Vagina (tissue), 2 donors: Measurements from ENCODE around the gene TMEM215.

Experiments
- CTCF ChIP-seq, 3 experiments: fragments of 450-650 bp in 2 of 3; fragments of 200-600 bp in 1 of 3; sonication (generic) in 1 of 3; IDR thresholded peaks; one replicate each; pipeline ENCODE4 v1.5.1; 2017 to 2019; ENCODE audit warnings: antibody characterized with exemption in 3 of 3, mild to moderate bottlenecking in 2 of 3, moderate library complexity in 2 of 3
- POLR2A ChIP-seq, 2 donors: fragments of 450-650 bp; IDR thresholded peaks; one replicate each; pipeline ENCODE4 v1.6.1; 2017; ENCODE audit warnings: antibody characterized with exemption in 2 of 2, mild to moderate bottlenecking in 2 of 2, moderate library complexity in 2 of 2
- POLR2AphosphoS5 ChIP-seq, 2 donors: sonication (generic); formaldehyde crosslinking; IDR thresholded peaks; one replicate each; pipeline ENCODE4 v1.9.0; 2017; ENCODE audit warnings: antibody characterized with exemption in 2 of 2, mild to moderate bottlenecking in 2 of 2, low read depth in 1 of 2; ENCODE audit not compliant: insufficient read depth in 1 of 2

GRCh38 chr9:32775283-32775682, 8.1 kb upstream of the TMEM215 start:
- TF ChIP-seq CTCF (IDR thresholded peaks at IDR 0.05) (no peak), POLR2AphosphoS5 (IDR thresholded peaks at IDR 0.05; ENCODE audit: insufficient read depth in 1 of 2, low read depth in 1 of 2) (no peak), POLR2A (IDR thresholded peaks at IDR 0.05) (no peak)
